OCI-LY1 (cell line): ENCODE measurements around the gene USPL1.

ENCODE experiments used
- H2AFZ ChIP-seq: fragments of 200-600 bp; sonication (generic), shearing (Covaris generic); 2 replicates; pipeline ENCODE4 v1.6.0; 2014; ENCODE audit warnings: antibody characterized with exemption, mild to moderate bottlenecking, low read length
- H3F3A ChIP-seq: fragments of 200-600 bp; sonication (generic), shearing (Covaris generic); 2 replicates; pipeline ENCODE4 v1.6.0; 2014; ENCODE audit warnings: mild to moderate bottlenecking, antibody characterized with exemption, low read length, moderate library complexity; ENCODE audit not compliant: insufficient read depth
- H3K27ac ChIP-seq: fragments of 200-600 bp; sonication (generic); 2 replicates; pipeline ENCODE4 v1.5.1; 2014; ENCODE audit warnings: low read length, mixed run types, mild to moderate bottlenecking, low read depth; ENCODE audit not compliant: poor library complexity, severe bottlenecking
- H3K27me3 ChIP-seq: fragments of 200-600 bp; sonication (generic); 2 replicates; pipeline ENCODE4 v1.6.0; 2014; ENCODE audit warnings: antibody characterized with exemption, mild to moderate bottlenecking, low read length, moderate library complexity; ENCODE audit not compliant: insufficient read depth
- H3K36me3 ChIP-seq: fragments of 200-600 bp; sonication (generic); 2 replicates; pipeline ENCODE4 v1.6.1; 2014; ENCODE audit warnings: mild to moderate bottlenecking, antibody characterized with exemption, low read length, moderate library complexity, mixed read lengths; ENCODE audit not compliant: insufficient read depth
- H3K4me1 ChIP-seq: fragments of 200-600 bp; sonication (generic); 2 replicates; pipeline ENCODE4 v1.5.1; 2014; ENCODE audit warnings: mild to moderate bottlenecking, low read length, moderate library complexity; ENCODE audit not compliant: insufficient read depth, severe bottlenecking
- H3K4me2 ChIP-seq: fragments of 200-600 bp; sonication (generic), shearing (Covaris generic); 2 replicates; pipeline ENCODE4 v1.6.1; 2014; ENCODE audit warnings: low read length
- H3K4me3 ChIP-seq: fragments of 200-600 bp; sonication (generic); 2 replicates; pipeline ENCODE4 v1.5.1; 2014; ENCODE audit warnings: low read length, low read depth, mild to moderate bottlenecking, mixed read lengths; ENCODE audit not compliant: poor library complexity, severe bottlenecking
- H3K79me2 ChIP-seq: fragments of 200-600 bp; shearing (Covaris generic); 2 replicates; pipeline ENCODE4 v1.6.1; 2016; ENCODE audit warnings: mixed run types, low read length, mixed read lengths; ENCODE audit not compliant: insufficient read depth
- H3K9ac ChIP-seq: fragments of 200-600 bp; sonication (generic), shearing (Covaris generic); 2 replicates; pipeline ENCODE4 v1.6.1; 2014; ENCODE audit warnings: mild to moderate bottlenecking, low read length, mixed read lengths
- H3K9me2 ChIP-seq: fragments of 200-600 bp; sonication (generic), shearing (Covaris generic); 2 replicates; pipeline ENCODE4 v1.6.1; 2014; ENCODE audit warnings: low read depth, mild to moderate bottlenecking, low read length, mixed read lengths
- H3K9me3 ChIP-seq: fragments of 200-600 bp; shearing (Covaris generic); 2 replicates; pipeline ENCODE4 v1.6.1; 2014; ENCODE audit warnings: low read length, mixed read lengths
- H4K20me1 ChIP-seq: fragments of 200-600 bp; sonication (generic), shearing (Covaris generic); 2 replicates; pipeline ENCODE4 v1.6.0; 2016; ENCODE audit warnings: mild to moderate bottlenecking, low read length; ENCODE audit not compliant: insufficient read depth
- CTCF ChIP-seq: fragments of 200-600 bp; sonication (generic), shearing (Covaris generic); IDR thresholded peaks from 2 replicates; pipeline ENCODE4 v1.5.1; 2017; ENCODE audit warnings: mild to moderate bottlenecking, antibody characterized with exemption, low read length, moderate library complexity, mixed read lengths
- EZH2 ChIP-seq: fragments of 200-600 bp; sonication (generic), shearing (Covaris generic); IDR thresholded peaks from 2 replicates; pipeline ENCODE4 v1.8.0; 2017; ENCODE audit warnings: borderline replicate concordance, mixed run types, mild to moderate bottlenecking, antibody characterized with exemption, low read length, moderate library complexity, mixed read lengths

Gene USPL1

GRCh38 chr13:30681843-30682242 is 64.1 kb downstream of the USPL1 start:
- H3K27ac ChIP-seq = no peak overlapping the region
- no peaks in the 10 kb centered on the region for H3K36me3 ChIP-seq
- no peak overlapping the region for H3K4me2 ChIP-seq
- no peak overlapping the region for H3K4me3 ChIP-seq
- H3K9me2 ChIP-seq = no peaks in the 10 kb centered on the region
- no peak overlapping the region for H2AFZ ChIP-seq
- no peak for TF ChIP-seq EZH2
- TF ChIP-seq CTCF = no peak
- no peaks in the 10 kb centered on the region for H4K20me1 ChIP-seq
- no peak overlapping the region for H3K9ac ChIP-seq
- no peaks in the 10 kb centered on the region for H3K9me3 ChIP-seq
- H3K27me3 ChIP-seq = no peaks in the 10 kb centered on the region
- H3F3A ChIP-seq = no peaks in the 10 kb centered on the region
- H3K79me2 ChIP-seq = no peaks in the 10 kb centered on the region
- H3K4me1 ChIP-seq = no peaks in the 10 kb centered on the region

GRCh38 chr13:30685320-30685859 is 67.7 kb downstream of the USPL1 start:
- Histone ChIP-seq H3K9me3 (no peaks in the 10 kb centered on the region), H3K4me1 (peaks cover 7% of the 10 kb centered on the region), H3K9ac (no peak overlapping the region), H3K79me2 (no peaks in the 10 kb centered on the region), H2AFZ (no peak overlapping the region), H3F3A (no peaks in the 10 kb centered on the region), H4K20me1 (no peaks in the 10 kb centered on the region), H3K9me2 (no peaks in the 10 kb centered on the region), H3K27me3 (no peaks in the 10 kb centered on the region), H3K4me2 (no peak overlapping the region), H3K4me3 (no peak overlapping the region), H3K27ac (no peak overlapping the region), H3K36me3 (no peaks in the 10 kb centered on the region)
- TF ChIP-seq EZH2 = no peak

GRCh38 chr13:30685987-30686386 is 68.3 kb downstream of the USPL1 start:
- Histone ChIP-seq H3K36me3 (no peaks in the 10 kb centered on the region), H3K9ac (no peak overlapping the region)

More at GRCh38 chr13:30685987-30686386, 68.3 kb downstream of the USPL1 start:
- TF ChIP-seq EZH2 (no peak), CTCF (no peak)
- no peak overlapping the region for H2AFZ ChIP-seq
- no peak overlapping the region for H3K4me3 ChIP-seq
- no peak overlapping the region for H3K27ac ChIP-seq
- no peaks in the 10 kb centered on the region for H3K79me2 ChIP-seq
- peaks cover 13% of the 10 kb centered on the region for H3K4me1 ChIP-seq
- H3F3A ChIP-seq = no peaks in the 10 kb centered on the region
- no peaks in the 10 kb centered on the region for H3K9me2 ChIP-seq
- H3K27me3 ChIP-seq = no peaks in the 10 kb centered on the region
- no peak overlapping the region for H3K4me2 ChIP-seq
- no peaks in the 10 kb centered on the region for H4K20me1 ChIP-seq
- H3K9me3 ChIP-seq = no peaks in the 10 kb centered on the region
